KMS-11 (cell line): Measurements from ENCODE around the gene RPS28.

Source experiments
- H2AFZ ChIP-seq: fragments of 200-600 bp; sonication (generic); 2 replicates; pipeline ENCODE4 v1.6.1; 2016; ENCODE audit warnings: antibody characterized with exemption, mixed run types, low read depth
- H3K27ac ChIP-seq: fragments of 200-600 bp; sonication (generic); 2 replicates; pipeline ENCODE4 v1.6.1; 2016; ENCODE audit warnings: mild to moderate bottlenecking, mixed run types
- H3K27me3 ChIP-seq: fragments of 200-600 bp; sonication (generic); 2 replicates; pipeline ENCODE4 v1.6.1; 2017; ENCODE audit warnings: mild to moderate bottlenecking, low read depth, mixed run types, moderate library complexity; ENCODE audit not compliant: insufficient read depth
- H3K36me3 ChIP-seq: fragments of 200-600 bp; sonication (generic); 2 replicates; pipeline ENCODE4 v1.6.1; 2017; ENCODE audit warnings: mild to moderate bottlenecking, mixed run types; ENCODE audit not compliant: insufficient read depth
- H3K4me1 ChIP-seq: fragments of 200-600 bp; sonication (generic); 2 replicates; pipeline ENCODE4 v1.6.1; 2016; ENCODE audit warnings: mild to moderate bottlenecking, low read depth, mixed run types; ENCODE audit not compliant: poor library complexity, severe bottlenecking
- H3K4me2 ChIP-seq: fragments of 200-600 bp; sonication (generic); 2 replicates; pipeline ENCODE4 v1.7.0; 2016; ENCODE audit warnings: mild to moderate bottlenecking, mixed run types
- H3K4me3 ChIP-seq: fragments of 200-600 bp; sonication (generic); IDR thresholded peaks from 2 replicates; pipeline ENCODE4 v1.6.1; 2017; ENCODE audit warnings: low read depth, low read length, mixed read lengths; ENCODE audit not compliant: insufficient read depth
- H3K79me2 ChIP-seq: fragments of 200-600 bp; sonication (generic); 2 replicates; pipeline ENCODE4 v1.6.1; 2016; ENCODE audit warnings: low read depth, mixed run types; ENCODE audit not compliant: insufficient read depth
- H3K9ac ChIP-seq: fragments of 200-600 bp; sonication (generic); 2 replicates; pipeline ENCODE4 v1.6.1; 2016; ENCODE audit warnings: mild to moderate bottlenecking, mixed run types
- H4K20me1 ChIP-seq: fragments of 200-600 bp; sonication (generic); 2 replicates; pipeline ENCODE4 v1.6.1; 2016; ENCODE audit warnings: mild to moderate bottlenecking, mixed run types; ENCODE audit not compliant: insufficient read depth
- TF ChIP-seq, protein P1 (sequence below): fragments of 200-600 bp; sonication (generic); conservative IDR thresholded peaks from 2 replicates; pipeline ENCODE4 v1.6.1; 2017; ENCODE audit warnings: low read depth, mild to moderate bottlenecking, antibody characterized with exemption, low read length, moderate library complexity, mixed read lengths

Gene RPS28

DNA sequence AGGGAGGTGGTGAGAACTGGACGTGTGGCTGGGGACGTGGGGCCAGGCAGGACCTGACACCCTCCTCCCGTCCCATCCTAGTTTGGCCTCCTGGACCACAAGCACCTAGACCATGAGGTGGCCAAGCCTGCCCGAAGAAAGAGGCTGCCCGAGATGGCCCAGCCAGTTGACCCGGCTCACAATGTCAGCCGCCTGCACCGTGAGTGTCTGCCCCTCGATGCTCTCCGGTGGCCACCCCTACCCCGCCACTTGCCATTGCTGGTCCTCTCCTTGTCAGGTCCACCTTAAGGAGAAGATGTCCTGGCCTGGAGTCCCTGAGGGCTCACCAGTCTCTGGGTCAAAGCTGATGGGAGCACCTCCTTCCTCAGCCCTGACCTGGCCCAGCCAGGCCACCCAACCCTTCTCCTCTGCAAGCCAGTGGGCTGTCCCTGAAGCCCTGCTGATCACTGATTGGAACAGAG lies 44.9 kb downstream of the RPS28 start:
- H3K4me1 ChIP-seq = peaks cover 7% of the 10 kb centered on the region
- no peaks in the 10 kb centered on the region for H4K20me1 ChIP-seq
- no peak overlapping the region for H3K4me3 ChIP-seq
- H2AFZ ChIP-seq = no peak overlapping the region
- no peak overlapping the region for H3K9ac ChIP-seq
- H3K79me2 ChIP-seq = no peaks in the 10 kb centered on the region
- H3K4me2 ChIP-seq = no peak overlapping the region
- TF ChIP-seq, protein P1, sequence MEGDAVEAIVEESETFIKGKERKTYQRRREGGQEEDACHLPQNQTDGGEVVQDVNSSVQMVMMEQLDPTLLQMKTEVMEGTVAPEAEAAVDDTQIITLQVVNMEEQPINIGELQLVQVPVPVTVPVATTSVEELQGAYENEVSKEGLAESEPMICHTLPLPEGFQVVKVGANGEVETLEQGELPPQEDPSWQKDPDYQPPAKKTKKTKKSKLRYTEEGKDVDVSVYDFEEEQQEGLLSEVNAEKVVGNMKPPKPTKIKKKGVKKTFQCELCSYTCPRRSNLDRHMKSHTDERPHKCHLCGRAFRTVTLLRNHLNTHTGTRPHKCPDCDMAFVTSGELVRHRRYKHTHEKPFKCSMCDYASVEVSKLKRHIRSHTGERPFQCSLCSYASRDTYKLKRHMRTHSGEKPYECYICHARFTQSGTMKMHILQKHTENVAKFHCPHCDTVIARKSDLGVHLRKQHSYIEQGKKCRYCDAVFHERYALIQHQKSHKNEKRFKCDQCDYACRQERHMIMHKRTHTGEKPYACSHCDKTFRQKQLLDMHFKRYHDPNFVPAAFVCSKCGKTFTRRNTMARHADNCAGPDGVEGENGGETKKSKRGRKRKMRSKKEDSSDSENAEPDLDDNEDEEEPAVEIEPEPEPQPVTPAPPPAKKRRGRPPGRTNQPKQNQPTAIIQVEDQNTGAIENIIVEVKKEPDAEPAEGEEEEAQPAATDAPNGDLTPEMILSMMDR = no peak
- H3K36me3 ChIP-seq = no peaks in the 10 kb centered on the region
- no peak overlapping the region for H3K27ac ChIP-seq
- no peaks in the 10 kb centered on the region for H3K27me3 ChIP-seq

DNA sequence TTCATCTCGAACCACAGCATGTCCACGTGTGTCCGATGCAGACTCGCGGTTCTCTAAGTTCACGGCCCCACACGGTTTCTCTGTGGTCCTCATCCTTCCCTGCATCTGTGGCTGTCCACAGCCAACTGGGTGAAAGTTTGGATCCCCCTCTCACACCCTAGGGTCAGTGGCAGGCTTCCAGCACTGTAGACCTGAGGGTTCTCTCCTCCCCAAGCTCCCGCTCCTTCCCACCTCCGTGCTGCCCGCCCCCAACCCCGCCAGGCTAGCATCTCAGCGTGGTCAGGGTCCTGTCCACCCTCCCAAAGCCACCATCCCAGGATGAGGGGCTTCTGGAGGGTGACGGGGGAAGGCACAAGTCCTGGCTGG lies 45.6 kb downstream of the RPS28 start:
- peaks cover 3% of the 10 kb centered on the region for H3K4me1 ChIP-seq
- no peak overlapping the region for H2AFZ ChIP-seq
- H3K79me2 ChIP-seq = no peaks in the 10 kb centered on the region
- H3K4me2 ChIP-seq = no peak overlapping the region
- no peaks in the 10 kb centered on the region for H3K36me3 ChIP-seq
- H3K27ac ChIP-seq = no peak overlapping the region
- H3K9ac ChIP-seq = no peak overlapping the region
- no peak overlapping the region for H3K4me3 ChIP-seq
- H3K27me3 ChIP-seq = no peaks in the 10 kb centered on the region
- H4K20me1 ChIP-seq = no peaks in the 10 kb centered on the region
- TF ChIP-seq, protein P1 = no peak

DNA sequence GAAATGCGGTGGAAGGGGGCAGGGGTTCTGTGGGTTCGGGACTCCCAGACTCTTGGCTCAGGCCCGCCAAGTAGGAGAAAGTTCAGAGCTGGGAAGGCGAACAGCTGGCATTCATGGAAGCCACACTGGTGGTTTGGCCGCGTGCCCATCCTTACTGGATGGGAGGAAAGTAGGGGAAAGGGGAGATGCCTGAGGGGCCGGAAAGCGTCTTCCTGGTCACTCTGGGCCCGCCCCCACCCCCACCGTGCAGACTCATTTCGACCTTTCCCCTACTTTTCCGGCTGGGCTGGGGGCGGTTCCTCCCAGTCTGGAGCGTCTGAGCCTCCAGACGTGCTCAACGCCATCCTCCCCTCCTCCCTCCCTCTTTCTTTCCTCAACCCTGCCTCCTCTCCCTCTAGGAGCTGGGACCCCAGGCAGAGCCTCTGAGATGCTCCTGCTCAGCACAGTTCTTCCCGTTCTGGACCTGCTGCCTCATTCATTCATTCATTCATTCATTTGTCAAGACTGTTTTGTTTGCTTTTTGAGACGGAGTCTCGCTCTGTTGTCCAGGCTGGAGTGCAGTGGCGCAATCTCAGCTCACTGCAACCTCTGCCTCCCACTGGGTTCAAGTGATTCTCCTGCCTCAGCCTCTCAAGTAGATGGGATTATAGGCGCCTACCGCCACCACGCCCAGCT lies 46.2 kb downstream of the RPS28 start:
- Histone ChIP-seq H3K79me2 (no peaks in the 10 kb centered on the region), H3K4me1 (no peaks in the 10 kb centered on the region), H3K27ac (no peak overlapping the region), H3K4me3 (no peak overlapping the region), H3K9ac (no peak overlapping the region), H3K36me3 (no peaks in the 10 kb centered on the region), H4K20me1 (no peaks in the 10 kb centered on the region), H2AFZ (no peak overlapping the region), H3K27me3 (no peaks in the 10 kb centered on the region), H3K4me2 (no peak overlapping the region)
- TF ChIP-seq, protein P1 = no peak

DNA sequence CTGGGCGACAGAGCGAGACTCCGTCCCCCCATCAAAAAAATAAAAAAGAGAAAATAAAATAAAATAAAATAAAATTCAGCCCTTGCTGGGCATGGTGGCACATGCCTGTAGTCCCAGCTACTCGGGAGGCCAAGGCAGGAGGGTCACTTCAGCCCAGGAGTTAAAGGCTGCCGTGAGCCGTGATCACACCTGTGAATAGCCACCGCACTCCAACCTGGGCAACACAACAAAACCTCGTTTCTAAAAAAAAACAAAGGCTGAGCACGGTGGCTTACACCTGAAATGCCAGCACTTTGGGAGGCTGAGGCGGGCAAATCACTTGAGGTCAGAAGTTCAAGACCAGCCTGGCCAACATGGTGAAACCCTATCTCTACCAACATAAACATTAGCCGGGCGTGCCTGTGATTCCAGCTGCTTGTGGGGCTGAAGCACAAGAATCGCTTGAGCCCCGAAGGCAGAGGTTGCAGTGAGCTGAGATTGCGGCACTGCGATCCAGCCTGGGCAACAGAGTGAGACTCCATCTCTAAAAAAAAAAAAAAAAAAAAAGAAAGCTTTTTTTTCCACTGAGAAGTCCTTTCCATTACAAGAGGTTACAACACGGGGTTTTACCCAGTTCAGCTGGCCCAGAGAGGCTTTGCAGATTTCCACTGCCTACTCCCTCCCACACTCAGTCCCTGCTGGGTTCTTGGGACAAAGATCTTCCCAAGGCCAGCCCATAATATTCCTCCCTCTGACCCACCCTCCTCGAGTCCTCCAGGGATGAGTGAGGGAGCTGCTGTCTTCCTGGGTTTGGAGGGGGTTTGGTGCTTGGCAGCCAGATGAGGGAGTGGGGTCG lies 49.1 kb downstream of the RPS28 start:
- H3K4me3 ChIP-seq = no peak overlapping the region
- no peaks in the 10 kb centered on the region for H3K36me3 ChIP-seq
- no peak overlapping the region for H3K4me2 ChIP-seq
- H4K20me1 ChIP-seq = no peaks in the 10 kb centered on the region
- H2AFZ ChIP-seq = no peak overlapping the region
- TF ChIP-seq, protein P1 = no peak
- no peaks in the 10 kb centered on the region for H3K27me3 ChIP-seq
- no peaks in the 10 kb centered on the region for H3K79me2 ChIP-seq
- H3K9ac ChIP-seq = no peak overlapping the region
- no peaks in the 10 kb centered on the region for H3K4me1 ChIP-seq
- no peak overlapping the region for H3K27ac ChIP-seq
